GM12873 (cell line): Measurements from ENCODE around the gene DHRSX.

Source experiments
- TF ChIP-seq, protein P1 (sequence below): IDR thresholded peaks from 2 replicates; pipeline ENCODE4 v1.5.1; 2012; ENCODE audit warnings: low read depth, mild to moderate bottlenecking, moderate library complexity, low read length, control low read depth; ENCODE audit not compliant: insufficient read depth; ENCODE audit errors: missing control alignments

Gene DHRSX

DNA sequence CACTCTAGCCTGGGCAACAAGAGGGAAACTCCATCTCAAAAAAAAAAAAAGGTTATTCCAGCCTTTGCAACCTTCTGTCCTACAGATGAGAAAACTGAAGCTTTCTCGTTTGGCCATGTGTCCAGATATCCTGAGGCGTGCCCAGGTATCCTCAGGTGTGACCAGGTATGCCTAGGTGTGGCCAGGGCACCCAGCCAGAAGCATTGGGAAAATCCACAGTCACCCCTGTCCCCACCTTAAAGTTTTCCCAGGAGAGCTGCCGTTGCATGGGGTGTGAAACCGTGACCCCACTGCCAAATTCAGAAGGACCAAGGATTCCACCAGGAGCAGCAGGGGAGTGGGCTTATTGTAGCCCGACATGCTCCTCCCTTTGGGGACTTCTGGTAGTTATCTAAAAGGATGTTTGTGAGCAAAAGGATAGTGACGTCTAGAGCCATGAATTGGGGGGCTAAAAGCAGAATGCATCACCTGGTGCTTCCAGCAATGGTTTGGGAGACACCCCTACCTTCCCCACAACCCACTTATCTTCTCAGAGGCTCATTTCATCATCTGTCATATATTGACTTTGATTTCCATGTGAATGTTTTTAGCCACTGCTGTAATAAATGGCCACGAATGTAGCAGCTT lies 4.0 kb upstream of the DHRSX start:
- TF ChIP-seq, protein P1, sequence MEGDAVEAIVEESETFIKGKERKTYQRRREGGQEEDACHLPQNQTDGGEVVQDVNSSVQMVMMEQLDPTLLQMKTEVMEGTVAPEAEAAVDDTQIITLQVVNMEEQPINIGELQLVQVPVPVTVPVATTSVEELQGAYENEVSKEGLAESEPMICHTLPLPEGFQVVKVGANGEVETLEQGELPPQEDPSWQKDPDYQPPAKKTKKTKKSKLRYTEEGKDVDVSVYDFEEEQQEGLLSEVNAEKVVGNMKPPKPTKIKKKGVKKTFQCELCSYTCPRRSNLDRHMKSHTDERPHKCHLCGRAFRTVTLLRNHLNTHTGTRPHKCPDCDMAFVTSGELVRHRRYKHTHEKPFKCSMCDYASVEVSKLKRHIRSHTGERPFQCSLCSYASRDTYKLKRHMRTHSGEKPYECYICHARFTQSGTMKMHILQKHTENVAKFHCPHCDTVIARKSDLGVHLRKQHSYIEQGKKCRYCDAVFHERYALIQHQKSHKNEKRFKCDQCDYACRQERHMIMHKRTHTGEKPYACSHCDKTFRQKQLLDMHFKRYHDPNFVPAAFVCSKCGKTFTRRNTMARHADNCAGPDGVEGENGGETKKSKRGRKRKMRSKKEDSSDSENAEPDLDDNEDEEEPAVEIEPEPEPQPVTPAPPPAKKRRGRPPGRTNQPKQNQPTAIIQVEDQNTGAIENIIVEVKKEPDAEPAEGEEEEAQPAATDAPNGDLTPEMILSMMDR, result no peak

DNA sequence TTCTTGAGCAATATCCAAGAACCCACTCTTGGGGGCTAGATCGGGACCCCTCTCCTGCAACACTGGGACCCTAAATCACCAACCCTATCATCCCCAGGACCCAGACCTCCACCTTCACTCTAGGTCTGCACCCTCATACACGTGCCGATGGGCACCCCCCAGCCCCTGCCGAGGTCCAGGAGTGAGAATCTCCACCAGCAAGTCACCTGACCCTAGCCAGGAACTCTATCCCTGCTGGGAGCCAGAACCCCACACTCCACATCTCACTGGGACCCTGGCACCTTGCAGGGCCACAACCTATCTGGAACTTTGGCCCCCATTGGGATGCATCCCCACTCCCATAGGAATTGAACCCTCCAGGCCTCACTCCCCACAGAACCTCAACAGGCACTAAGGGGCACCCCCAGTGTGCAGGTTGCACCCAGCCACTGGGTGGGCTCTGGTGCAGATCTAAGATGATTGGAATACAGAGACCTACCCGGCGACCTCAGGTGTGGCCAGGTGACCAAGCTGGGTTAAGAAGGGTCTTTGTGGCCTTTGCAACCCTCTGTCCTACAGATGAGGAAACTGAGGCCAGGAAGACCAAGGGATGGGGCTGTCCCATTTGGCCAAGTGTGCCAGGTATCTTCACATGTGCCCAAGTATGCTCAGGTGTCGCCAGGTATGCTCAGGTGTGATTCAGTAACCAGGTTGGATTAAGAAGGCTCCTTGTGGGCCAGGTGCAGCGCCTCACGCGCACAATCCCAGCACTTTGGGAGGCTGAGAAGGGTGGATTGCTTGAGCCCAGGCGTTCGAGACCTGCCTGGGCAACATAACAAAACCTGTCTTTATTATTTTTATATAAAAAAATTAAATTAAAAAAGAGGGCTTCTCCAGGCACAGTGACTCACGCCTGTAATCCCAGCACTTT lies 3.1 kb upstream of the DHRSX start:
- TF ChIP-seq, protein P1, result no peak

DNA sequence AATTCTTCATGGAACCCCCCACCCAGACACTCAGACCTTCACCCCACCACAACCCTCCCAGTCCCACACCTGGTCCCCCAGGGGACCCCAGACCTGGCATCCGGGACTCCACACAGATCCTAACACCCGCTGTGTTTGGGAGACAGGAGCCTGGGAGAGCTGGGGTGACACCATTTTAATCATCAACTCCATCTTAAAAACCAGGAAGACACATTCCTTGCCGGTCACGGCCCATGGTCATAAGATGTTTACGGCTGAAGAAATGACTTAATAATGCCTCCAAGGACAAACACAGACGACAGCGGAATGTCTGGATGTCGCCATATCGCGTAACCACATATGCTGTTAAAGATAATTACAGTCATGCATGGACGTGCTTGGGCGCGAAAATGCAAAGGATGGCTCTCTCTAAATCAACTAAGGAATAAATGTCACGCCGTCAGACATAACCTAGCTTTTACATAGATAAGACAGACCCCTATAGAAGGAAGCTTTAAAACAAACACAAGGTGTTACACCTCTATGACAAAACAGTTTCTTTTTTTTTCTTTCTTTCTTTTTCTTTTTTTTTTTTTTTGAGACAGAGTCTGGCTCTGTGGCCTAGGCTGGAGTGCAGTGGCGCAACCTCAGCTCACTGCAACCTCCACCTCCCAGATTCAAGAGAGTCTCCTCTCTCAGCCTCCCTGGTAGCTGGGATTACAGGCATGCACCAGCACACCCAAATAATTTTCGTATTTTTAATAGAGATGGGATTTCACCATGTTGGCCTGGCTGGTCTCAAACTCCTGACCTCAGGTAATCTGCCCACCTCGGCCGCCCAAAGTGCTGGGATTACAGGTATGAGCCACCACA lies 2.1 kb upstream of the DHRSX start:
- TF ChIP-seq, protein P1, result no peak

DNA sequence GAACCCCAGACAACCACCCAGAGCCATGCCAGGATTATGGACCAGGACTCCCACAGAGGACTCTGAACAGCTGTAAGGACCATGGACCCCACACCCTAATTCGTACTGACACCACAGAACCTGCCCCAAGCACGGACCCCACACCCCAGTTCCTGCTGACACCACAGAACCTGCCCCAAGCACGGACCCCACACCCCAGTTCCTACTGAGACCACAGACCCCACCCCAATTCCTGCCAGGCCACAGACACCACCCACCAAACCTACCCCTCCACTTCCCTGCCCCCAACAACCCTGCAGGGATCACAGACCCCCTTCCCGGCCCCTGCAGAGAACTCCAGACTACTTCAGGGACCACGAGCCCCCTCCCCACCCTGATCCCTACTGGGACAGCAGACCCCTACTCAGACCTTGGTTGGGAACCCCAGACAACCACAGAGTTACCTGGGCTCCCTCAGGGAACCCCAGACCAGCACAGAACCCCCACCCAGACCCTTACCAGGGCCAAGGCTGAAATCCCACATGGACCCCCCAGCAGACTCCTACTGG lies 1.4 kb upstream of the DHRSX start:
- TF ChIP-seq, protein P1, result no peak

DNA sequence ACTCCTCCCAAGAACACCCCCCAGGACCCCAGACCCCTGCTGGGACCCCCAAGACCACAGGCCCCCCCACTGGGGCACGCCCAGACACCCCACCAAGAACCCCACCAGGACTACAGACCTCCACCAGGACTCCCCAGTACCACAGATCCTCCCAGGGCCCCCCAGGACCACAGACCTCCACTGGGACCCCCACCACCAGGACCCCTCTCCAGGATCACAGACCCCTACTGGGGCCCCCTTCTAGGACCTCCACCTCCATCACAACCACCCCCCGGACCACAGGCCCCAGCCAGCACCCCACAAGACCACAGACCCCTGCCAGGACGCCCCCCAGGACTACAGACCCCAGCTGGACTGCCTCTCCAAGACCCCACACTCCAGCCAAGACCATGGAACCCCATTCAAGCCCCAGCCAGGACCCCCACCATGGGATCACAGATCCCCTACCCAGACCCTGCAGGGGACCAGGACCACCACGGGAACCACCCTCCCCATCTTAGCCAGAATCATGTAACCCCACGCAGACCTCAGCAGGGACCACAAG lies 855 bp upstream of the DHRSX start:
- TF ChIP-seq, protein P1, result no peak

DNA sequence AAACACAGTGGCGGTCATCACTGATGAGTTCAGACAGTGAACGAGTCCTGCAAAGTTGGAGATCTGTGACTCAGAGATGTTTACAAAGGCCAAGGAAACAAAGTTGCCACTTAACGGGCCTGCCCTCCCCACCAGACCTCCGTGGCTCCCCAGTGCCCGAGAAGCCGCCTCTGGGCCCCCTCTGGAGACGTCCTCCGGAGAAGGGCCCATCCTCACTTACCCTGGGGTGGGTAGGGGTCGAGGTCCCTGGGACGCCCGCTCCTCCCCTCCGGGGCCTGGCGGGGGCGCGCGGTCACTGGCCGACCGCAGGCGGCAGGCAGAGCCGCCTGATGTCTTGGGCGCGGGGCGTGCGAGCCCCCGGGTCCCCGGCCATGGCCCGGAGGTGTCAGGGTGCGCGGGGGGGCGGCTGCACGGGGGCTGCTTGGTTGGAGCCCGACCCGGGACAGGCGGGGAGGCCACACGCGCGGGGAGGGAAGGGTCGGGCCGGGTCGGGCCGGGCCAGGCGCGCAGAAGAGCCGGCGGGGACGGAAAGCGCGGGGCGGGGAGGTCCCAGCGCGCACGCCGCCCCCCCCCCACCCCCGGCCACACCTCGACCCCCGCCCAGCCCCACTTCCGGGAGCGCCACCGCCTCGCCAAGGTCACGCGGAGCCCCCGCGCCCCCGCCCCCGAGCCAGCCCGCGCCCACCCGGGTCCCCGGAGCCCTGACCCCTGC lies 529 bp downstream of the DHRSX start:
- TF ChIP-seq, protein P1, result peak; percentile 8
